T1000 (cell line): ENCODE measurements around the gene C12orf43.

ENCODE experiments used
- DNase-seq: peaks from one replicate; lab custom pipeline; 2025; ENCODE audit warnings: mixed read lengths; lab: John Stamatoyannopoulos, UW

The C12orf43 gene

DNA sequence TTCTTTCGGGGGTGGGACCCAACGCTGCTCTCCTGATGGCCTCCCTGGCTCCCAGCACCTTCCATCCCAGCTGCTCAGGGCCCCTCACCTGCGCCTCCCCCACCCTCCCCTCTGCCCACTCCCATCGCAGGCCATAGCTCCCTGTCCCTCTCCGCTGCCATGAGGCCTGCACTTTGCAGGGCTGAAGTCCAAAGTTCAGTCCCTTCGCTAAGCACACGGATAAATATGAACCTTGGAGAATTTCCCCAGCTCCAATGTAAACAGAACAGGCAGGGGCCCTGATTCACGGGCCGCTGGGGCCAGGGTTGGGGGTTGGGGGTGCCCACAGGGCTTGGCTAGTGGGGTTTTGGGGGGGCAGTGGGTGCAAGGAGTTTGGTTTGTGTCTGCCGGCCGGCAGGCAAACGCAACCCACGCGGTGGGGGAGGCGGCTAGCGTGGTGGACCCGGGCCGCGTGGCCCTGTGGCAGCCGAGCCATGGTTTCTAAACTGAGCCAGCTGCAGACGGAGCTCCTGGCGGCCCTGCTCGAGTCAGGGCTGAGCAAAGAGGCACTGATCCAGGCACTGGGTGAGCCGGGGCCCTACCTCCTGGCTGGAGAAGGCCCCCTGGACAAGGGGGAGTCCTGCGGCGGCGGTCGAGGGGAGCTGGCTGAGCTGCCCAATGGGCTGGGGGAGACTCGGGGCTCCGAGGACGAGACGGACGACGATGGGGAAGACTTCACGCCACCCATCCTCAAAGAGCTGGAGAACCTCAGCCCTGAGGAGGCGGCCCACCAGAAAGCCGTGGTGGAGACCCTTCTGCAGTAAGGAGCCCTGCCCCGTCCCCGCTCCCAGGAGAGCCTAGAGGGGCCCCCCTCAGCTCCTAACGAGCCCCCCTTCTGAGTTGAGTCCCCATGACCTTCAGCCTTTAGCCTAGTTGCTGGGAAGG is 37.7 kb downstream of the C12orf43 start, which contains the start of gene HNF1A:
HNF1A (plus strand) TSS at position 248 of the 924 bp plus-strand sequence; CDS start at position 474, 226 bp downstream.
- no peak for DNase-seq

- no peak for DNase-seq
Observed at GRCh38 chr12:120977531-120978295, 38.6 kb downstream of the C12orf43 start.

- DNase-seq: no peak
Observed at GRCh38 chr12:120972870-120973543, 43.3 kb downstream of the C12orf43 start.

DNA sequence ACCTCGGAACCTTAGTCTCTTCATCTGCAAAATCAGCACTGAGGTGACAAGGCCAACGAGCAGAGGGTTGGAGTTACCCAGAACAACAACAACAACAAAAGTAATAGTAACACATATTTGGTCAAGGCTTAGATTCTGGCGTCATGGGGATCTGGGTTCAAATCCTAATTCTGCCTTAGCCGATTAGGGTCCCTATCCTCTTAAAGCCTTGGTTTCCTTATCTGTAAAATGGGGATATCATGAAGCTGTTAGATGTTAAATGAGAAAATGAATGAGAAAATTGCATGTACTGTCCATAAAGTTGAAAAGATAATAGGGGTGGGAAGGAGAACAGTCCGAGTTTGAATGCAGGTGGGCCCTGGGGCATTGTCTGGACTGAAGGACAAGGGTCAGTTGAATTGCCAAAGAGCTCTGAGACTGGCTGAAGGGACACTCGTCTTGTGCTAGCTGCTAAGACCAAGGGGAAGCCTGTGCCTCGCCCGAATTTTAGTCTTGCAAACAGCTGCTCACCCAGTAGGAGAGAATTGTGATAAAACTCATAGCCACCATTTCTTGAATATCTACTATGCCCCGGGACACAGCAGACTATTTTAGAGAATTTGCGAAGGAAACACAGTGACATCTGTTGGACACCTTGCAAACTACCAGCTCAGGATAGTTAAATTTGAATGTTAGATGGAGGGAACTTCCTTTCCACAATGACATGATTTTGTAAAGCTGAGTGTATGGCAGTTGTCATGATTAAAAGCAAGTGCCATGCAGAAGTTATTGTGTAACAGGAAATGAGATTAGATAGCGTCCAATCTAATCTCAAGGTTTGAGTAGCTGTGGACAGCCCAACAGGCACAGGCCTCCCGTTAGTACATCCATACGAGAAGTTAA is 44.7 kb downstream of the C12orf43 start:
- no peak for DNase-seq

DNA sequence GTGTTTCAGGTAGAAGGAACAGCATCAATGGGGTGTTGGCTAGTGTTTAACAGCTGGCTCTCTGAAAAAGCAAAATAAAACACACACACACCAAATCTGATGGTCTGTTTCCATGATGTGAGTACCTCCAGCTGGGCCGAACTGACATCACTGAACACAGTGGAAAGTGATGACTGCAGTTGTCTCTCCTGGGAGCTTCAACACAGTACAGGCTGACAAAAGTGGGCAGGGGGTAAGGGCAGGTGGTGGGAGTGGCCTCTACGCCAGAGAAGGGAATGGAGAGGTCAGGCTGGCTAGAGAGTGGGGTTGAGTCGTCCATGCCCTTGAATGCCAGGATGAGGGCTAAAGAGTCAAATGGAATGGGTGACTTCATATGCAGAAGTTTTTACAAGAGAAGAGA is 46.0 kb downstream of the C12orf43 start:
- DNase-seq: no peak

GRCh38 chr12:120965534-120966091 is 50.7 kb downstream of the C12orf43 start:
- no peak for DNase-seq

- no peak for DNase-seq
Observed at GRCh38 chr12:120964298-120964697, 52.0 kb downstream of the C12orf43 start.

DNA sequence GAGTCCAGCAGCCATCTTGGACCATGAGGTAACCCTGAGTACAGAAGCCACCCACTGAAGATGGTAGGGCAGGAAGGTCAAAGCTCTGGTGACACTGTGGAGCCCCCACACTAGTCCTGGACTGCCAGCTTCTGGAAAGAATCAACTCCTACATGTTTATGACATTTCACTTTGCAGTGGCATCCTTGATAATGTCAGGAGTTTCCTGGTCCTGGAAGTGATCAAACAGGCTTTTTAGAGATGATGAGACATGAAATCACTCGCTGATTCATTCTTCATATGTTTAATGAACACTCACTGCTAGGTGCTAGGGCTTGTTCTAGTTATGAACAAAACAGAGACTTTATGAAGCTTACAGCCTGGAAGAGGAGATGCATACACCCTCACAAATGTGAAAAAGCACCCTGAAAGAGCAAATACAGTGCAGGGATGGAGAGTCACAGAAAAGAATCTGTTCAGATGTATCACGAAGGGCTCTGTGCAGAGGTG is 53.7 kb downstream of the C12orf43 start:
- DNase-seq: no peak

- no peak for DNase-seq
Observed at GRCh38 chr12:120961604-120962531, 54.4 kb downstream of the C12orf43 start.

DNA sequence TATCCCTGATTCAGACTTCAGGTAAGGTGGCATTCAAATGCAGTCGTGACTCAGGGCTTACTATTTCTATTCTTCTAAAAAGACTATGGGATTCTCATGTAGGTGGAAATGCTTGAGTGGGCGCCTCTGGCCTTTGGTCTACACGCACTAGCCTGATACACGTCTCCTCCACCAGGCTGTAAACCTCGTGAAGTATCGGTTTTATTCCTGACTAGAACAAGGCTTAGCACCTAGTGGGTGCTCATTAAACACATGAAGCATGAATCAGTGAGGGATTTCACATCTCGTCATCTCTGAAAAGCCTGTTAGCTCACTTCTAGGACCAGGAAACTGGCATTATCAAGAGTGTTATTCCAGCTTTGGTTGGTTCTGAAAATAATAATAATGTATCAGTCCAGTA is 55.6 kb downstream of the C12orf43 start:
- DNase-seq: no peak

DNA sequence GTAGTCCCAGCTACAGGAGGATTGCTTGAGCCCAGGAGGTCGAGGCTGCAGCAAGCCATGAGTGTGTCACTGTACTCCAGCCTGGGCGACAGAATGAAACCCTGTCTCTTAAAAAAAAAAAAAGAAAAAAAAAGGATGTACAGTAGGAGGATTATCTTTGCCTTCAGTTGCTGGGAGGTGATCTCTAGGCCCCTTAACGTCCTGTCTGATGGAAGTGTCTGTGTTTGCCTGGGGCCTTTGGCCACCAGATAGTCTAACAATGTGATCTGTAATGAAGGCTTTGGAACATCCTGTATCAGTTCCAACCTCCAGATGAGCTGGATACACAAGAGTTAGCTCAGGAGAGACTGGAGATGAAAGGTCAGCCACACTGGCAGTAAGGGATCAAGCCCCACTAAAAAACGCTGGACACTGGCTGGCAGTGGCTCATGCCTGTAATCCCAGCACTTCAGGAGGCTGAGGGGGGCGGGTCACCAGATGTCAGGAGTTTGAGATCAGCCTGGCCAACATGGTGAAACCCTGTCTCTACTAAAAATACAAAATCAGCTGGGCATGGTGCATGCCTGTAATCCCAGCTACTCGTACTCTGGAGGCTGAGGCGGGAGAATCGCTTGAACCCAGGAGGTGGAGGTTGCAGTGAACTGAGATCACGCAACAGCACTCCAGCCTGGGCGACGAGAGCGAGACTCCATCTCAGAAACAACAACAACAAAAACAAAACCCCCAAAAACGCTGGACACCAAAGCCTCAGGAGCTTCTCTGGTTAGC is 57.0 kb downstream of the C12orf43 start:
- no peak for DNase-seq

DNA sequence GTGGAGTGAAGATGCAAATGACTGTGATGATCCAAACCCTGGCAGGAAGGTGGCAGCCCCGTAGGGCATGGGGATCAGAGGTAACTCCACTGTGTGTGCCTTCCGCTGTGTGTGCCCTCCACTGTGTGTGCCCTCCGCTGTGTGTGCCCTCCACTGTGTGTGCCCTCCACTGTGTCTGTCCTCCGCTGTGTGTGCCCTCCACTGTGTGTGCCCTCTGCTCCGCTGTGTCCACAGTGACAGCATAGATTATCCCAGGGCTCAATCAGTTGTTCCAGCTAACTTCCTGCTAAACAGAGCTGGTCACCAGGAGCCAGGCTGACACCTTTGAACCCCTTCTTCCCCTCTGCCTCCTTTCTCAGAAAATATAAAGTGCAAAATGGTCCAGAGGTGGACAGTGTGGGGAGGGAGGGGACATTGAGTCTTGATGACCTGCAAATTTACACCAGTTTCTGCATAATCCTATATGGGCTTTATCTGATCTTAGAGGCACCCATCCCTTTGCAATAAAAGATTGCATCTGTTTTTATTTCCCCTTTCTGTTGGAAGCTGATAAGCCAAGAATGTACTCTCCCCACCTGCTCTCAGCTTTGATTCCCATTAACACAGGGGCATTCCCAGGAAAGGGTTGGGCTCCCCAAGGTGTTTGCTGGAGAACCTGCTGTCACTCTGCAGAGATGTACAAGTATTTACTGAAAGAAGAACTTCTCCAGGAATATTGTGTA is 59.5 kb downstream of the C12orf43 start:
- DNase-seq: no peak

DNA sequence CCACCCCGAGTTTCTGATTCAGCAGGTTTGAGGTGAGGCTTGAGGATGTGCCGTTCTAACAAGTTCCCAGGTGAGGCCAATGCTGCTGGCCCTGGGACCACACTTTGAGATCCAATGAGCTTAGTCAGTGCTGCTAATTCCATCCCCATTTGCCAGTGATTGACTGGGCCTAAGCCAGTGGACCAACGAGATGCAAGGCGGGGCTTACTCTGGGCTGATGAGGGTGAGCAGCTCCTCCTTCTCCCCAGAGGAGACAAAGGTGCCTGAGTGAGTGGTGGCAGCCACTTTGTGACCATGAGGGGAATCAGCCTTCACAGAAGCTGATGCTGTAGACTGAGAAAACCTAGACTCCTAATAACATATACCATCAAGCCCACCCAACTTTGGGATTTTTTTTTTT is 61.1 kb downstream of the C12orf43 start:
- DNase-seq: no peak

DNA sequence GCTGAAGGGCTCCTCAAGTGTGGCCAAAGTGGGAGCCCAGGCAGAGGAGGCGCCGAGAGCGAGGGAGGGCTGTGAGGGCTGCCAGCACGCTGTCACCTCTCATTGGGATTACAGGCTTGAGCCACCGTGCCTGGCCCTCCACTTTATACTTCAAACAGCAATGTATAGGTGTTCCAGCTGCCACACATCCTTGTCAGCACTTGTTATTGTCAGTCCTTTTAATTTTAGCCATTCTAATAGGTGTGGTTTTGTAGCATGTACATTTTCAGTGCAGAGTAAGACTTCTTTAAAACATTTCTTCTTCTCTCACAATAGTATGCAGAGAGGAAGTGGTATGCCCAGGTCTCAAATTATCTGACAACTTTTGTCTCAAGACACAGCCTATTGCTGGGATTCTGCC is 65.5 kb downstream of the C12orf43 start:
- no peak for DNase-seq
